ENCODE measurements around the gene MORN2.

MORN2 gene

DNA sequence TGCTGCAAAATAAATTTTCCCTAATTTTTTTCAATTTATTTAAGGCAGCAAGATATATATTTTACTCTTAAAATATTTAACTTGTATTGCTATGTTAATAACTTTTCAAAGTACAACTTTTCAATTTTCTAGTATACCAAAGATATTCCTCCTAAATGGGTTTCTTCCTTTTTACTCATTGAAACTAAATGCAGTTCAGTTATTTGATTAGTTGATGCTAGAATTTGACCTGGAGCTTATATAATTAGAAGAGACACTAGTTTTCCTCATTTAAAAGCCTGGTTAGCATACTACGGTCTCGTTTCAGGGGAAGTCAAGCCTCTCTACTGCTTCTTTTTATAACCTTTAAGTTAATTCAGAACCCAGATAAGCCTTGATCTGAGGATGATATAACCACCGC lies 13.8 kb downstream of the MORN2 start, which contains the start of gene ARHGEF33:
Gene ARHGEF33, plus strand, starts transcription at position 301 of the 400 bp plus-strand sequence. CDS start 29,573 bp downstream, outside the sequence.
- H3K9ac ChIP-seq (ENCODE audit: low read length in 2 of 2): no peak within 1 kb of the TSS
- H3K27me3 ChIP-seq (ENCODE audit: control insufficient read depth in 1 of 2, insufficient read depth in 2 of 2, low read length in 2 of 2): no peaks in the 10 kb centered on the region
- no peak within 1 kb of the TSS for H3K27ac ChIP-seq (ENCODE audit: low read length)
- H3K36me3 ChIP-seq (ENCODE audit: control insufficient read depth in 2 of 2, insufficient read depth in 2 of 2, low read length in 2 of 2): no peaks in the 10 kb centered on the region
- H3K4me1 ChIP-seq (ENCODE audit: control insufficient read depth, insufficient read depth, low read length): no peaks in the 10 kb centered on the region
- H3K9me3 ChIP-seq (ENCODE audit: control insufficient read depth in 2 of 2, low read length in 2 of 2): no peaks in the 10 kb centered on the region
- H3K4me3 ChIP-seq (ENCODE audit: low read length in 2 of 2): no peak within 1 kb of the TSS

DNA sequence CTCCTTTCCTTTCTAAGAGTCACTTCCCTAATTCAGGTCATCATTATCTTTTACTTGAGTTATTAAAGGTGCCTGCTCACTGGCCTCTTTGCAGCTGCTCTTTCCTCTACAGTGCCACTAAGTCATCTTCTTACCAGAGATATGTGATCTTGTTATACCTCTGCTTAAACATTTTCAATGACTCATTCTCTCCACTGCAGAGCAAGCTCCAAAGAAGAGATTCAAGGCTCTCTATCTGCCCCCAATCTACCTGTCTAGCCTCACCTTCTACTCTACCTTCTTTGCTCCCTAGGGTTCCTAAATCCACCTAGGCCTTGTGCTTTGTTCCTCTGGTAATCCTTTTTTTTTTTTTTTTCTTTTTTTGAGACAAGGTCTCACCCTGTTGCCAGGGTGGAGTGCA lies 17.0 kb downstream of the MORN2 start:
- no peak overlapping the region for H3K9ac ChIP-seq (ENCODE audit: low read length in 2 of 2)
- H3K9me3 ChIP-seq (ENCODE audit: control insufficient read depth in 2 of 2, low read length in 2 of 2): no peaks in the 10 kb centered on the region
- H3K4me3 ChIP-seq (ENCODE audit: low read length in 2 of 2): no peak overlapping the region
- H3K27ac ChIP-seq (ENCODE audit: low read length): no peak overlapping the region
- no peaks in the 10 kb centered on the region for H3K4me1 ChIP-seq (ENCODE audit: control insufficient read depth, insufficient read depth, low read length)
- no peaks in the 10 kb centered on the region for H3K27me3 ChIP-seq (ENCODE audit: control insufficient read depth in 1 of 2, insufficient read depth in 2 of 2, low read length in 2 of 2)
- peaks cover 0 to 3% of the 10 kb centered on the region in 2 donors for H3K36me3 ChIP-seq (ENCODE audit: control insufficient read depth in 2 of 2, insufficient read depth in 2 of 2, low read length in 2 of 2)

DNA sequence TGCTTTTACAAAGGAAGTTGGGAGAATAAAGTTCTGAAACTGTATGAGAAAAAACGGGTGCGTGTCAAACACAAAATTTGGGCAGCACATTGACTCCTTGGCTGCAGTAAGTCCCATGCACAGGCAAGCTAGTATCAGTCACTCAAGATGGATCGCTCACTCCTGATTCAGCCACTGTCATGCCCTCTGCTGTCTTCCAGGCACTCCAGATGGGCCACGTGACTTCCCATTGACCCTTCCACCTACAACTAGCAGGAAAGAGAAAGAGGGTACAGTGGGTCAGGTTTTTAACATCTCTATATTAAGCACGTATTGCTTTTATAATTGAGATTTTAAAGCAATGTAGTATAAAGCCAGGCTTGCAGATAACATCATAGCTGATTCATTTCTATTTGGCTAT lies 22.5 kb downstream of the MORN2 start:
- H3K9ac ChIP-seq (ENCODE audit: low read length in 2 of 2): no peak overlapping the region
- H3K4me1 ChIP-seq (ENCODE audit: control insufficient read depth, insufficient read depth, low read length): no peaks in the 10 kb centered on the region
- no peak overlapping the region for H3K27ac ChIP-seq (ENCODE audit: low read length)
- peaks cover 0 to 3% of the 10 kb centered on the region in 2 donors for H3K36me3 ChIP-seq (ENCODE audit: control insufficient read depth in 2 of 2, insufficient read depth in 2 of 2, low read length in 2 of 2)
- H3K9me3 ChIP-seq (ENCODE audit: control insufficient read depth in 2 of 2, low read length in 2 of 2): no peaks in the 10 kb centered on the region
- no peak overlapping the region for H3K4me3 ChIP-seq (ENCODE audit: low read length in 2 of 2)
- H3K27me3 ChIP-seq (ENCODE audit: control insufficient read depth in 1 of 2, insufficient read depth in 2 of 2, low read length in 2 of 2): no peaks in the 10 kb centered on the region

GRCh38 chr2:38900726-38901125 lies 24.9 kb downstream of the MORN2 start:
- H3K4me1 ChIP-seq (ENCODE audit: control insufficient read depth, insufficient read depth, low read length): no peaks in the 10 kb centered on the region
- H3K27ac ChIP-seq (ENCODE audit: low read length): no peak overlapping the region
- H3K4me3 ChIP-seq (ENCODE audit: low read length in 2 of 2): no peak overlapping the region
- H3K9ac ChIP-seq (ENCODE audit: low read length in 2 of 2): no peak overlapping the region
- H3K27me3 ChIP-seq (ENCODE audit: control insufficient read depth in 1 of 2, insufficient read depth in 2 of 2, low read length in 2 of 2): no peaks in the 10 kb centered on the region
- peaks cover 0 to 3% of the 10 kb centered on the region in 2 donors for H3K36me3 ChIP-seq (ENCODE audit: control insufficient read depth in 2 of 2, insufficient read depth in 2 of 2, low read length in 2 of 2)
- H3K9me3 ChIP-seq (ENCODE audit: control insufficient read depth in 2 of 2, low read length in 2 of 2): no peaks in the 10 kb centered on the region

DNA sequence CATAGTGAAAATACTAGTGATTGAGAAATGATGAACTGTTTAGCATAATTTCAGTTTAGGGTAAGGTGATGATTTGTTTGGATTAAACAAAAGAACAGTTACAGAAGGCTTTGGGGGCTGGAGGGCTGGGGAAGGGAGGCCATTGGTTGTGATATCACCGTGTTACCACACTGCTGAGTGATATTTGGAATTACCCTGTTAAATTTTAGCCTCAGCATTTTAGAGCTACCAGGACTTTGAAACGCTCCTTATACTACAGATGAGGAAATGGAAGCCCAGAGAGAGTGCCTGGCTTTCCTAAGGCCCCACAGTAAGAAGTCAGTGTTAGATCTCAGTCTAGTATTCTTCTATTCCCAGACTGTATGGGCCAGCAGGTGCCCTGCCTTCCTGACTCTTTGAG lies 29.5 kb downstream of the MORN2 start:
- Histone ChIP-seq H3K9me3 (ENCODE audit: control insufficient read depth in 2 of 2, low read length in 2 of 2) (no peaks in the 10 kb centered on the region), H3K36me3 (ENCODE audit: control insufficient read depth in 2 of 2, insufficient read depth in 2 of 2, low read length in 2 of 2) (no peaks in the 10 kb centered on the region), H3K9ac (ENCODE audit: low read length in 2 of 2) (no peak overlapping the region), H3K27ac (ENCODE audit: low read length) (no peak overlapping the region), H3K27me3 (ENCODE audit: control insufficient read depth in 1 of 2, insufficient read depth in 2 of 2, low read length in 2 of 2) (no peaks in the 10 kb centered on the region), H3K4me1 (ENCODE audit: control insufficient read depth, insufficient read depth, low read length) (no peaks in the 10 kb centered on the region), H3K4me3 (ENCODE audit: low read length in 2 of 2) (no peak overlapping the region)

GRCh38 chr2:38907242-38907641 lies 31.5 kb downstream of the MORN2 start:
- no peak overlapping the region for H3K27ac ChIP-seq (ENCODE audit: low read length)

DNA sequence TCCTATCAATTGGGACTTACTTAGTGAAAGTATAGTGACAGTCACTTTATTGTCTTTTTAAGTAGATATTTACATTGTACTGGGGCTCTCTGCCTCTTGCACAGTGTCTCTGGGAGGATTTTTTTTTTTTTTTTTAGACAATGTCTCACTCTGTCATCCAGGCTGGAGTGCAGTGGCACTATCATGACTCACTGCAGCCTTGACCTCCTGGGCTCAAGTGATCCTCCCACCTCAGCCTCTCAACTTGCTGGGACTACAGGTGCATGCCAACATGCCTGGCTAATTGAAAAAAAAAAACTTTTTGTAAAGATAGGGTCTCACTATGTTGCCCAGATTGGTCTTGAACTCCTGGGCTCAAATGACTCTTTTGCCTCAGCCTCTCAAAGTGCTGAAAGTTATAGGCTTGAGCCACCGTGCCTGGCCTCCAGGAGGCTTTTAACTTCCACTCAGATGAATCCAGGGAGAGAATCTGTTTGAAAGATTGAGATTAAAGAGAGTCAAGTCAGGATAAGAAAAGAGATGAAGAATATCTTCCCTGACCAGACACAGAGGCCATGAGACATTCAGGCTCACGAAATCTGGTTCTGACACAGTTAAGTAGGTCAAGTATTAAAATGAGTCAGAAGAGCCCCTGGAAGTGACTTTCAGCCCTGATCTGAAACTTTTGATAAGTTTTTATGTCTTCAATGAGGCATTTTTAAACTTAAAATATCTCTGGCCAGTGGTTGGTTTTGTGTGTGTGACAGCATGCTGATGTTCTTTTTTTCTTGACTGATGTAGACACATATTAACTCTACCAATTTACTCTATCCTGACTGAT lies 32.2 kb downstream of the MORN2 start:
- H3K4me3 ChIP-seq (ENCODE audit: low read length in 2 of 2): no peak overlapping the region
- H3K9me3 ChIP-seq (ENCODE audit: control insufficient read depth in 2 of 2, low read length in 2 of 2): no peaks in the 10 kb centered on the region
- no peaks in the 10 kb centered on the region for H3K27me3 ChIP-seq (ENCODE audit: control insufficient read depth in 1 of 2, insufficient read depth in 2 of 2, low read length in 2 of 2)
- no peaks in the 10 kb centered on the region for H3K36me3 ChIP-seq (ENCODE audit: control insufficient read depth in 2 of 2, insufficient read depth in 2 of 2, low read length in 2 of 2)
- H3K27ac ChIP-seq (ENCODE audit: low read length): no peak overlapping the region
- no peak overlapping the region for H3K9ac ChIP-seq (ENCODE audit: low read length in 2 of 2)
- H3K4me1 ChIP-seq (ENCODE audit: control insufficient read depth, insufficient read depth, low read length): no peaks in the 10 kb centered on the region

More at GRCh38 chr2:38907242-38907641, 31.5 kb downstream of the MORN2 start:
- H3K9me3 ChIP-seq (ENCODE audit: control insufficient read depth in 2 of 2, low read length in 2 of 2): no peaks in the 10 kb centered on the region
- no peak overlapping the region for H3K9ac ChIP-seq (ENCODE audit: low read length in 2 of 2)
- no peaks in the 10 kb centered on the region for H3K36me3 ChIP-seq (ENCODE audit: control insufficient read depth in 2 of 2, insufficient read depth in 2 of 2, low read length in 2 of 2)
- H3K4me1 ChIP-seq (ENCODE audit: control insufficient read depth, insufficient read depth, low read length): no peaks in the 10 kb centered on the region
- no peak overlapping the region for H3K4me3 ChIP-seq (ENCODE audit: low read length in 2 of 2)
- H3K27me3 ChIP-seq (ENCODE audit: control insufficient read depth in 1 of 2, insufficient read depth in 2 of 2, low read length in 2 of 2): no peaks in the 10 kb centered on the region

DNA sequence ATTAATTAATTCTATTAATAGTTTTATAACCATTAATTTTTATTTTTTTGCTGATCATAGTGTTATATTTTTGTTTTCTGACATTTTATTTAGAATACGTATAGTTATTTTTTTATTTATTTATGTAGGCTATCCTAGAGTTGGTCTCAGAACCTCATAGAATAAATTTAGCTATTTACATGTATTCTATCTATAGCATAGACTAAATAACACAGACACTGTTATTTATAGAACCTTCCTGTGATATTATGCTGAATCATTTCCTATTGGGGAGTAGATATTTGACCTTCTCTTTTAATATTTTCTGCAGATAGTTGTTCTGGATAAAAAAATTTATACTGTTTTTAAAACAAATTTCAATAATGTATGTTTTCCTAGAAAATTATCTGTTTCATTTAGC lies 34.1 kb downstream of the MORN2 start:
- Histone ChIP-seq H3K9ac (ENCODE audit: low read length in 2 of 2) (no peak overlapping the region), H3K9me3 (ENCODE audit: control insufficient read depth in 2 of 2, low read length in 2 of 2) (no peaks in the 10 kb centered on the region), H3K4me3 (ENCODE audit: low read length in 2 of 2) (no peak overlapping the region), H3K27ac (ENCODE audit: low read length) (no peak overlapping the region), H3K36me3 (ENCODE audit: control insufficient read depth in 2 of 2, insufficient read depth in 2 of 2, low read length in 2 of 2) (no peaks in the 10 kb centered on the region), H3K27me3 (ENCODE audit: control insufficient read depth in 1 of 2, insufficient read depth in 2 of 2, low read length in 2 of 2) (no peaks in the 10 kb centered on the region), H3K4me1 (ENCODE audit: control insufficient read depth, insufficient read depth, low read length) (no peaks in the 10 kb centered on the region)

- Histone ChIP-seq H3K4me3 (ENCODE audit: low read length in 2 of 2) (no peak overlapping the region), H3K27me3 (ENCODE audit: control insufficient read depth in 1 of 2, insufficient read depth in 2 of 2, low read length in 2 of 2) (no peaks in the 10 kb centered on the region)
Observed at GRCh38 chr2:38911191-38911590, 35.4 kb downstream of the MORN2 start.

DNA sequence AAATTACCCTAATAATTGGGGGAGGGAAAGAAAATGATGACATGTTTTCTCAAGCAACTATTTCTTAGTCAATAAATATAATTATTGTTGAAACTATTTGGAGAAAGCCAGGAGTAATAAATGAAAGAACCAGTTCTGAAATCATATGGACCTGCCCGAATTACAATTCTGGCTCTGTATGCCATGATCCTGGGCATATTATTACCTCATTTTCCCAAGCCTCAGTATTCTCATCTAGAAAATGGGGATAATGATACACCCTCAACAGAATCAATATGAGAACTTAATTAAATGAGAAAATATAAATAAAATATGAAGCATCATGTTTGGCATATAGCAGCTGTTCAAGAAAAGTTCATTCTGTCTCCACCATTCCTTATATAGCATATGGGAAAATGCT lies 36.8 kb downstream of the MORN2 start:
- Histone ChIP-seq H3K27ac (ENCODE audit: low read length) (no peak overlapping the region), H3K4me3 (ENCODE audit: low read length in 2 of 2) (no peak overlapping the region), H3K36me3 (ENCODE audit: control insufficient read depth in 2 of 2, insufficient read depth in 2 of 2, low read length in 2 of 2) (no peaks in the 10 kb centered on the region), H3K27me3 (ENCODE audit: control insufficient read depth in 1 of 2, insufficient read depth in 2 of 2, low read length in 2 of 2) (no peaks in the 10 kb centered on the region), H3K4me1 (ENCODE audit: control insufficient read depth, insufficient read depth, low read length) (no peaks in the 10 kb centered on the region), H3K9me3 (ENCODE audit: control insufficient read depth in 2 of 2, low read length in 2 of 2) (no peaks in the 10 kb centered on the region), H3K9ac (ENCODE audit: low read length in 2 of 2) (no peak overlapping the region)

More at GRCh38 chr2:38911191-38911590, 35.4 kb downstream of the MORN2 start:
- Histone ChIP-seq H3K36me3 (ENCODE audit: control insufficient read depth in 2 of 2, insufficient read depth in 2 of 2, low read length in 2 of 2) (no peaks in the 10 kb centered on the region), H3K4me1 (ENCODE audit: control insufficient read depth, insufficient read depth, low read length) (no peaks in the 10 kb centered on the region), H3K9me3 (ENCODE audit: control insufficient read depth in 2 of 2, low read length in 2 of 2) (no peaks in the 10 kb centered on the region), H3K27ac (ENCODE audit: low read length) (no peak overlapping the region), H3K9ac (ENCODE audit: low read length in 2 of 2) (no peak overlapping the region)

GRCh38 chr2:38922389-38922788 lies 46.6 kb downstream of the MORN2 start:
- Histone ChIP-seq H3K36me3 (ENCODE audit: control insufficient read depth in 2 of 2, insufficient read depth in 2 of 2, low read length in 2 of 2) (no peaks in the 10 kb centered on the region), H3K27ac (ENCODE audit: low read length) (no peak overlapping the region), H3K27me3 (ENCODE audit: control insufficient read depth in 1 of 2, insufficient read depth in 2 of 2, low read length in 2 of 2) (no peaks in the 10 kb centered on the region), H3K9me3 (ENCODE audit: control insufficient read depth in 2 of 2, low read length in 2 of 2) (no peaks in the 10 kb centered on the region), H3K4me3 (ENCODE audit: low read length in 2 of 2) (no peak overlapping the region), H3K9ac (ENCODE audit: low read length in 2 of 2) (no peak overlapping the region), H3K4me1 (ENCODE audit: control insufficient read depth, insufficient read depth, low read length) (no peaks in the 10 kb centered on the region)

Data from stomach smooth muscle (tissue), 2 donors.